Measurements from ENCODE around the gene PLA2G4E. TPM values are rescaled to one million over a fixed set of nuclear protein-coding genes. Genes with fewer than 3 reads are reported as not detected.

The PLA2G4E gene
- total and polyA plus RNA-seq, 9 of the 15 experiments (the other 6 are each of a cell fraction or from before 2014, with no cell fraction given) = 0.03 TPM; not detected in 8

DNA sequence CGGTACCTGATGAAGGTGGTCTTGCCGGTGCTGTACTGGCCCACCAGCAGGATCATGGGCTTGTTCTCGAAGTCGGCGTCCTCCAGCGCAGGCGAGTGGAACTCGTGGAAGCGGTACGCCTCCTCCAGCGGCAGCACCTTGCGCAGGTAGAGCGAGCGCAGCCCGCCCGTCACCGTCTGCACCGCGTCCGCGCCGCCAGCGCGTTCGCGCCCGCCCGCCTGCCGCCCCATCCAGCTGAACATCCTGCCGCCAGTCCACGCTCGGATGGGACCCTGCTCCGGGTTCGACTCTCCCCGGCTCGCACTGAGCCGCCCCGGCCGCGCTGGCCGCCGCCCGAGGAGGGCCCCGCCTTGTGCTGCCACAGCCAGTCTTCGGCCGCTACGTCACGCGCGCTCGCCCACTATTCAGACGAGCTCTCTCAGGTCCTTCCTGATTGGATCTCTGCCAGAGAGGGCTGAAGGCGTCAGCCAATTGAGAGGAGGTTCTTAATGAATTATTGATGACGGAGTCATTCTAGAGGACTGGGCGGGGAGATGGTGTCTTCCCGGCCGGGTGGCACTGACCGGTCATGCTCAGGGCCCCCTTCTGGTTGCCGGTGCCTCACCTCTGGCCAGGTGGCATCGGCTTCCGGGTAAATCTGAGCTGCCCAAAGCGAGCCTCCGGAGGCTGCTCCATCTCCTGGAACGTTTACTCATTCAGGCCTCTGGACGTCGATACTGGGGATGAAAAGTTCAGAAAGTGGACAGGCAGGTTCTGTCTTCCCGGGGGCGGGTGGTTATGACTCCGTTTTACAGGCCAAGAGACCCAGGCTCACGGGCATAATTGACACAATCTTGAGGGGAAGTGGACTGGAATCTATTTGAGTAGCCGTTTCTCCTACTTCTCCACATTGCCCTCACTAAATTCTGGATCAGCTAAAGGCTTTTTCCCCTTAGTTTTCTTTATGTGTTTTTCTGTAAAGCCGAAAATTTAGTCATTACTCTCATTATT, 48.3 kb downstream of the PLA2G4E start, which contains the start of gene EHD4 (continued):
- TF ChIP-seq, protein P1, sequence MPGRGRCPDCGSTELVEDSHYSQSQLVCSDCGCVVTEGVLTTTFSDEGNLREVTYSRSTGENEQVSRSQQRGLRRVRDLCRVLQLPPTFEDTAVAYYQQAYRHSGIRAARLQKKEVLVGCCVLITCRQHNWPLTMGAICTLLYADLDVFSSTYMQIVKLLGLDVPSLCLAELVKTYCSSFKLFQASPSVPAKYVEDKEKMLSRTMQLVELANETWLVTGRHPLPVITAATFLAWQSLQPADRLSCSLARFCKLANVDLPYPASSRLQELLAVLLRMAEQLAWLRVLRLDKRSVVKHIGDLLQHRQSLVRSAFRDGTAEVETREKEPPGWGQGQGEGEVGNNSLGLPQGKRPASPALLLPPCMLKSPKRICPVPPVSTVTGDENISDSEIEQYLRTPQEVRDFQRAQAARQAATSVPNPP (IDR thresholded peaks at IDR 0.05; ENCODE audit: borderline replicate concordance, insufficient read depth, insufficient read length) = no peak
- no peak for TF ChIP-seq ILF3 (IDR thresholded peaks at IDR 0.05; ENCODE audit: borderline replicate concordance)
- TF ChIP-seq CREBBP (IDR thresholded peaks at IDR 0.05; ENCODE audit: low read depth, low read length) = no peak
- TF ChIP-seq MED1 (CRISPR knock-in tag; IDR thresholded peaks at IDR 0.05; ENCODE audit: borderline replicate concordance) = no peak
- TF ChIP-seq SMAD4 (CRISPR knock-in tag; conservative IDR thresholded peaks at IDR 0.05) = peak; percentile 51; the same call in 1 of the 2 replicates
- TF ChIP-seq FOS (IDR thresholded peaks at IDR 0.05; ENCODE audit: extremely low read depth, insufficient read length) = peak; percentile 89
- TF ChIP-seq, protein P2, sequence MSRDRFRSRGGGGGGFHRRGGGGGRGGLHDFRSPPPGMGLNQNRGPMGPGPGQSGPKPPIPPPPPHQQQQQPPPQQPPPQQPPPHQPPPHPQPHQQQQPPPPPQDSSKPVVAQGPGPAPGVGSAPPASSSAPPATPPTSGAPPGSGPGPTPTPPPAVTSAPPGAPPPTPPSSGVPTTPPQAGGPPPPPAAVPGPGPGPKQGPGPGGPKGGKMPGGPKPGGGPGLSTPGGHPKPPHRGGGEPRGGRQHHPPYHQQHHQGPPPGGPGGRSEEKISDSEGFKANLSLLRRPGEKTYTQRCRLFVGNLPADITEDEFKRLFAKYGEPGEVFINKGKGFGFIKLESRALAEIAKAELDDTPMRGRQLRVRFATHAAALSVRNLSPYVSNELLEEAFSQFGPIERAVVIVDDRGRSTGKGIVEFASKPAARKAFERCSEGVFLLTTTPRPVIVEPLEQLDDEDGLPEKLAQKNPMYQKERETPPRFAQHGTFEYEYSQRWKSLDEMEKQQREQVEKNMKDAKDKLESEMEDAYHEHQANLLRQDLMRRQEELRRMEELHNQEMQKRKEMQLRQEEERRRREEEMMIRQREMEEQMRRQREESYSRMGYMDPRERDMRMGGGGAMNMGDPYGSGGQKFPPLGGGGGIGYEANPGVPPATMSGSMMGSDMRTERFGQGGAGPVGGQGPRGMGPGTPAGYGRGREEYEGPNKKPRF (IDR thresholded peaks at IDR 0.05; ENCODE audit: low read depth, low read length) = no peak
- TF ChIP-seq BDP1 (IDR thresholded peaks at IDR 0.05; ENCODE audit: insufficient read depth, insufficient read length) = no peak
- TF ChIP-seq, protein P3, sequence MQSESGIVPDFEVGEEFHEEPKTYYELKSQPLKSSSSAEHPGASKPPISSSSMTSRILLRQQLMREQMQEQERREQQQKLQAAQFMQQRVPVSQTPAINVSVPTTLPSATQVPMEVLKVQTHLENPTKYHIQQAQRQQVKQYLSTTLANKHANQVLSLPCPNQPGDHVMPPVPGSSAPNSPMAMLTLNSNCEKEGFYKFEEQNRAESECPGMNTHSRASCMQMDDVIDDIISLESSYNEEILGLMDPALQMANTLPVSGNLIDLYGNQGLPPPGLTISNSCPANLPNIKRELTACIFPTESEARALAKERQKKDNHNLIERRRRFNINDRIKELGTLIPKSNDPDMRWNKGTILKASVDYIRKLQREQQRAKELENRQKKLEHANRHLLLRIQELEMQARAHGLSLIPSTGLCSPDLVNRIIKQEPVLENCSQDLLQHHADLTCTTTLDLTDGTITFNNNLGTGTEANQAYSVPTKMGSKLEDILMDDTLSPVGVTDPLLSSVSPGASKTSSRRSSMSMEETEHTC (IDR thresholded peaks at IDR 0.05) = no peak
- no peak for TF ChIP-seq ZNF146 (CRISPR knock-in tag; IDR thresholded peaks at IDR 0.05; ENCODE audit: unreplicated experiment)
- TF ChIP-seq, protein P4, sequence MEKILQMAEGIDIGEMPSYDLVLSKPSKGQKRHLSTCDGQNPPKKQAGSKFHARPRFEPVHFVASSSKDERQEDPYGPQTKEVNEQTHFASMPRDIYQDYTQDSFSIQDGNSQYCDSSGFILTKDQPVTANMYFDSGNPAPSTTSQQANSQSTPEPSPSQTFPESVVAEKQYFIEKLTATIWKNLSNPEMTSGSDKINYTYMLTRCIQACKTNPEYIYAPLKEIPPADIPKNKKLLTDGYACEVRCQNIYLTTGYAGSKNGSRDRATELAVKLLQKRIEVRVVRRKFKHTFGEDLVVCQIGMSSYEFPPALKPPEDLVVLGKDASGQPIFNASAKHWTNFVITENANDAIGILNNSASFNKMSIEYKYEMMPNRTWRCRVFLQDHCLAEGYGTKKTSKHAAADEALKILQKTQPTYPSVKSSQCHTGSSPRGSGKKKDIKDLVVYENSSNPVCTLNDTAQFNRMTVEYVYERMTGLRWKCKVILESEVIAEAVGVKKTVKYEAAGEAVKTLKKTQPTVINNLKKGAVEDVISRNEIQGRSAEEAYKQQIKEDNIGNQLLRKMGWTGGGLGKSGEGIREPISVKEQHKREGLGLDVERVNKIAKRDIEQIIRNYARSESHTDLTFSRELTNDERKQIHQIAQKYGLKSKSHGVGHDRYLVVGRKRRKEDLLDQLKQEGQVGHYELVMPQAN (IDR thresholded peaks at IDR 0.05; ENCODE audit: borderline replicate concordance) = no peak
- no peak for TF ChIP-seq ZSCAN32 (CRISPR knock-in tag; IDR thresholded peaks at IDR 0.05)
- TF ChIP-seq, protein P5, sequence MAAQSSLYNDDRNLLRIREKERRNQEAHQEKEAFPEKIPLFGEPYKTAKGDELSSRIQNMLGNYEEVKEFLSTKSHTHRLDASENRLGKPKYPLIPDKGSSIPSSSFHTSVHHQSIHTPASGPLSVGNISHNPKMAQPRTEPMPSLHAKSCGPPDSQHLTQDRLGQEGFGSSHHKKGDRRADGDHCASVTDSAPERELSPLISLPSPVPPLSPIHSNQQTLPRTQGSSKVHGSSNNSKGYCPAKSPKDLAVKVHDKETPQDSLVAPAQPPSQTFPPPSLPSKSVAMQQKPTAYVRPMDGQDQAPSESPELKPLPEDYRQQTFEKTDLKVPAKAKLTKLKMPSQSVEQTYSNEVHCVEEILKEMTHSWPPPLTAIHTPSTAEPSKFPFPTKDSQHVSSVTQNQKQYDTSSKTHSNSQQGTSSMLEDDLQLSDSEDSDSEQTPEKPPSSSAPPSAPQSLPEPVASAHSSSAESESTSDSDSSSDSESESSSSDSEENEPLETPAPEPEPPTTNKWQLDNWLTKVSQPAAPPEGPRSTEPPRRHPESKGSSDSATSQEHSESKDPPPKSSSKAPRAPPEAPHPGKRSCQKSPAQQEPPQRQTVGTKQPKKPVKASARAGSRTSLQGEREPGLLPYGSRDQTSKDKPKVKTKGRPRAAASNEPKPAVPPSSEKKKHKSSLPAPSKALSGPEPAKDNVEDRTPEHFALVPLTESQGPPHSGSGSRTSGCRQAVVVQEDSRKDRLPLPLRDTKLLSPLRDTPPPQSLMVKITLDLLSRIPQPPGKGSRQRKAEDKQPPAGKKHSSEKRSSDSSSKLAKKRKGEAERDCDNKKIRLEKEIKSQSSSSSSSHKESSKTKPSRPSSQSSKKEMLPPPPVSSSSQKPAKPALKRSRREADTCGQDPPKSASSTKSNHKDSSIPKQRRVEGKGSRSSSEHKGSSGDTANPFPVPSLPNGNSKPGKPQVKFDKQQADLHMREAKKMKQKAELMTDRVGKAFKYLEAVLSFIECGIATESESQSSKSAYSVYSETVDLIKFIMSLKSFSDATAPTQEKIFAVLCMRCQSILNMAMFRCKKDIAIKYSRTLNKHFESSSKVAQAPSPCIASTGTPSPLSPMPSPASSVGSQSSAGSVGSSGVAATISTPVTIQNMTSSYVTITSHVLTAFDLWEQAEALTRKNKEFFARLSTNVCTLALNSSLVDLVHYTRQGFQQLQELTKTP (IDR thresholded peaks at IDR 0.05; ENCODE audit: low read depth in 1 of 2, partially characterized antibody in 2 of 2) = no peak
- no peak for TF ChIP-seq ELF2 (CRISPR knock-in tag; IDR thresholded peaks at IDR 0.05)
- no peak for TF ChIP-seq BMI1 (IDR thresholded peaks at IDR 0.05; ENCODE audit: low read length)
